GM12878 (cell line): ENCODE measurements around the gene ACTBL2. TPM values are rescaled to one million over a fixed set of nuclear protein-coding genes. Genes with fewer than 3 reads are reported as not detected.

Source experiments
- ATAC-seq: fragments of 200-7000 bp; cut with Tn5 transposase; 3 replicates; pipeline ENCODE4 v1.9.1; 2020; ENCODE audit warnings: mild to moderate bottlenecking, moderate library complexity
- BruUV-seq: library from RNA; stranded (reverse); fragments of 400-500 nt; replicated peaks from 2 replicates; lab custom pipeline; 2021; lab: Mats Ljungman, UMichigan
- CTCF ChIA-PET: fragments of 300-600 bp; sonication (Branson Sonifier 250); formaldehyde crosslinking; extraction: SDS; loops from one replicate; lab custom pipeline; 2021; ENCODE audit warnings: inconsistent platforms; lab: Yijun Ruan, JAX
- POLR2A ChIA-PET: fragments of 350-600 bp; formaldehyde crosslinking; extraction: SDS; loops from one replicate; lab custom pipeline; 2021; ENCODE audit warnings: inconsistent platforms; lab: Charles Lee
- RAD21 ChIA-PET: fragments of 300-600 bp; sonication (Branson Sonifier 250); formaldehyde crosslinking; loops from one replicate; lab custom pipeline; 2023; ENCODE audit warnings: antibody characterized with exemption; ENCODE audit not compliant: unreplicated experiment; lab: Charles Lee
- SMC1A ChIA-PET: fragments of 300-600 bp; sonication (Branson Sonifier 250); formaldehyde crosslinking; loops from one replicate; lab custom pipeline; 2023; ENCODE audit not compliant: unreplicated experiment, uncharacterized antibody; lab: Charles Lee
- DNase-seq: peaks from one replicate; pipeline ENCODE4 v3.0.0-alpha.2; 2011; ENCODE audit warnings: low read depth, low spot score
- FAIRE-seq: peaks from 3 replicates; lab custom pipeline; 2011; peaks lifted over from hg19 to GRCh38; lab: Jason Lieb, UNC
- H2AFZ ChIP-seq: 2 replicates; pipeline ENCODE4 v1.6.0; 2011; ENCODE audit warnings: low read depth, low read length, control low read depth; ENCODE audit not compliant: control insufficient read depth
- H3K27ac ChIP-seq: 2 replicates; pipeline ENCODE4 v1.5.1; 2011; ENCODE audit warnings: control low read depth; ENCODE audit not compliant: control insufficient read depth, insufficient read depth
- H3K27me3 ChIP-seq, 2 experiments: replicated peaks in 1 of 2; 2 replicates each; pipeline versions ENCODE4 v1.6.0 to v1.6.1; 2011; ENCODE audit warnings: low read length in 1 of 2; ENCODE audit not compliant: control insufficient read depth in 2 of 2, insufficient read depth in 2 of 2
- H3K36me3 ChIP-seq, 2 experiments: 2 replicates each; pipeline ENCODE4 v1.5.1; 2011; ENCODE audit warnings: low read length in 1 of 2; ENCODE audit not compliant: control insufficient read depth in 2 of 2, insufficient read depth in 2 of 2
- H3K4me1 ChIP-seq: 2 replicates; pipeline ENCODE4 v1.6.1; 2011; ENCODE audit warnings: mild to moderate bottlenecking, low read length, moderate library complexity, mixed read lengths; ENCODE audit not compliant: control insufficient read depth, insufficient read depth
- H3K4me2 ChIP-seq: 2 replicates; pipeline ENCODE4 v1.6.0; 2011; ENCODE audit warnings: control low read depth; ENCODE audit not compliant: control insufficient read depth, insufficient read depth
- H3K4me3 ChIP-seq: fragments of 200-600 bp; sonication (generic); 2 replicates; pipeline ENCODE4 v1.5.1; 2016
- H3K79me2 ChIP-seq: 2 replicates; pipeline ENCODE4 v1.6.0; 2011; ENCODE audit warnings: low read length; ENCODE audit not compliant: control insufficient read depth, insufficient read depth
- H3K9ac ChIP-seq: 2 replicates; pipeline ENCODE4 v1.8.0; 2011; ENCODE audit warnings: low read length, control low read depth, mixed read lengths; ENCODE audit not compliant: control insufficient read depth, insufficient read depth
- H3K9me3 ChIP-seq: replicated peaks from 3 replicates; pipeline ENCODE4 v1.5.1; 2011; ENCODE audit warnings: mild to moderate bottlenecking, low read length; ENCODE audit not compliant: control insufficient read depth, insufficient read depth
- H4K20me1 ChIP-seq: 2 replicates; pipeline ENCODE4 v1.6.0; 2011; ENCODE audit not compliant: control insufficient read depth, insufficient read depth
- BCL11A ChIP-seq: IDR thresholded peaks from 2 replicates; pipeline ENCODE4 v1.6.1; 2011; ENCODE audit warnings: low read depth, low read length
- BMI1 ChIP-seq: fragments of 450-650 bp; IDR thresholded peaks from 2 replicates; pipeline ENCODE4 v1.6.1; 2016; ENCODE audit warnings: mild to moderate bottlenecking, moderate library complexity, borderline replicate concordance
- REST ChIP-seq: IDR thresholded peaks from 2 replicates; pipeline ENCODE4 v1.6.1; 2012; ENCODE audit warnings: mild to moderate bottlenecking, low read depth, low read length
- SMAD1 ChIP-seq: fragments of 450-650 bp; IDR thresholded peaks from 2 replicates; pipeline ENCODE4 v1.6.1; 2018; ENCODE audit warnings: mild to moderate bottlenecking, low read depth; ENCODE audit not compliant: partially characterized antibody
- ZNF592 ChIP-seq: fragments of 450-650 bp; IDR thresholded peaks from 2 replicates; pipeline ENCODE4 v1.6.1; 2017; ENCODE audit warnings: mild to moderate bottlenecking, moderate library complexity
- WGBS: methylation state at CpG from one replicate; pipeline ENCODE4 v1.1.6; 2016; ENCODE audit warnings: low lambda C conversion rate; ENCODE audit not compliant: insufficient replicate concordance, insufficient coverage; ENCODE audit errors: missing lambda C conversion rate; 5-methylcytosine and 5-hydroxymethylcytosine counted together
- in situ Hi-C: fragments of 300-500 bp; cut with MboI; formaldehyde crosslinking; loops from 9 replicates; pipeline ENCODE4 v1.14.3; 2018; ENCODE audit warnings: mixed read lengths
- intact Hi-C: fragments of 100-400 bp; cut with micrococcal nuclease; formaldehyde crosslinking; loops from one replicate; pipeline ENCODE4 v1.14.2; 2022; ENCODE audit not compliant: unreplicated experiment
- polyA plus RNA-seq, 11 experiments: library from polyadenylated mRNA; depleted of rRNA in 4 of 11; unstranded in 6 of 11; stranded (reverse) in 5 of 11; fragments of >200 nt; fragmentation: Nextera tagmentation in 4 of 11; fragmentation: Illumina TruSeq in 1 of 11; extraction: Ambion mirVana in 4 of 11; extraction: Trizol in 1 of 11; gene quantifications; 1 replicate in 1 of 11; 2 replicates in 10 of 11; pipeline versions ENCODE4 v1.2.1 to v1.2.3, GENCODE V29; 2011 to 2016; ENCODE audit warnings: inconsistent platforms in 2 of 11, missing spikeins in 2 of 11, low read depth in 1 of 11
- total RNA-seq, 4 experiments: library from RNA; depleted of rRNA in 3 of 4; stranded (reverse); fragments of >200 nt in 3 of 4; fragmentation: Illumina TruSeq in 1 of 4; extraction: Trizol in 1 of 4; gene quantifications; 2 replicates each; pipeline versions ENCODE4 v1.2.1 to v1.2.3, GENCODE V29; 2013 to 2021

The ACTBL2 gene
- total and polyA plus RNA-seq, 10 of the 15 experiments (the other 5 are each of a cell fraction or from before 2014, with no cell fraction given) = 0.04 to 0.06 (median 0.04) TPM; not detected in 7

GRCh38 chr5:57493034-57493433, 10.4 kb upstream of the ACTBL2 start:
- BruUV-seq = no TSS peak
- RAD21 ChIA-PET = interaction anchor here (1.2 kb wide), 1 partner anchor 9 kb away, joined by 3 read pairs; no protein-coding TSS in a partner anchor
- intact Hi-C loops = loop anchor here (10.0 kb wide), 1 partner anchor 58 kb away; no protein-coding TSS in a partner anchor
- H3K4me3 ChIP-seq = no peak overlapping the region
- SMC1A ChIA-PET = interaction anchor here (1.1 to 1.3 kb wide), 2 partner anchors 43 to 282 kb away, joined by 3 to 4 read pairs; no protein-coding TSS in a partner anchor
- in situ Hi-C loops = no loop called here
- no peak for TF ChIP-seq BMI1
- no peak for TF ChIP-seq BCL11A
- TF ChIP-seq REST = no peak
- no peak for TF ChIP-seq ZNF592
- no peak for TF ChIP-seq SMAD1
- TF ChIP-seq, all 136 proteins: peak for 0
- Histone ChIP-seq H3K36me3 (no peaks in the 10 kb centered on the region), H3K4me1 (peaks cover 8% of the 10 kb centered on the region), H2AFZ (no peak overlapping the region), H3K27ac (no peak overlapping the region), H3K27me3 (no peaks in the 10 kb centered on the region), H3K4me2 (no peak overlapping the region), H3K9me3 (no peaks in the 10 kb centered on the region), H4K20me1 (no peaks in the 10 kb centered on the region), H3K9ac (no peak overlapping the region), H3K79me2 (no peaks in the 10 kb centered on the region)
- FAIRE-seq (no peak), ATAC-seq (no peak), DNase-seq (no peak)
- POLR2A ChIA-PET = no interaction called here
- CTCF ChIA-PET = interaction anchor here (1.3 kb wide), 1 partner anchor 154 kb away, joined by 3 read pairs; no protein-coding TSS in a partner anchor
- WGBS = 0% methylated on average over 1 of the region's 1 CpG
